K562 (cell line): Measurements from ENCODE around the gene HBG1. TPM values are rescaled to one million over a fixed set of nuclear protein-coding genes. Genes with fewer than 3 reads are reported as not detected.

Source experiments
- ATAC-seq: fragments of 200-7000 bp; cut with Tn5 transposase; 3 replicates; pipeline ENCODE4 v1.9.1; 2020; ENCODE audit warnings: moderate library complexity
- BruUV-seq: library from RNA; stranded (reverse); fragments of 400-500 nt; replicated peaks from 2 replicates; lab custom pipeline; 2021; lab: Mats Ljungman, UMichigan
- CTCF ChIA-PET: fragments of 300-600 bp; formaldehyde crosslinking; extraction: SDS; loops from one replicate; lab custom pipeline; 2021; ENCODE audit warnings: low intra/inter-chr PET ratio; lab: Yijun Ruan, JAX
- POLR2A ChIA-PET: fragments of 300-600, 350-650 bp; sonication (Branson Sonifier 250); formaldehyde crosslinking; extraction: SDS; loops from one replicate; lab custom pipeline; 2021; ENCODE audit warnings: antibody characterized with exemption, inconsistent platforms; lab: Yijun Ruan, JAX
- DNase-seq, 4 experiments: peaks; one replicate each; pipeline versions ENCODE4 v3.0.0 to v3.0.0-alpha.2; 2011 to 2018; ENCODE audit warnings: low spot score in 3 of 4, mixed read lengths in 3 of 4; ENCODE audit errors: extremely low read depth in 1 of 4
- FAIRE-seq: peaks from 2 replicates; lab custom pipeline; 2011; peaks lifted over from hg19 to GRCh38; lab: Jason Lieb, UNC
- H2AFZ ChIP-seq: 2 replicates; pipeline ENCODE4 v1.6.0; 2011; ENCODE audit warnings: low read depth, low read length, control low read depth, inconsistent platforms
- H3K27ac ChIP-seq: fragments of 200-600 bp; 3 replicates; pipeline ENCODE4 v1.8.0; 2011; ENCODE audit warnings: low read depth, mild to moderate bottlenecking, control low read depth, inconsistent platforms, low read length, moderate library complexity, mixed read lengths; ENCODE audit errors: extremely low read depth
- H3K27me3 ChIP-seq, 2 experiments: fragments of 300-600 bp in 1 of 2; 2 replicates in 1 of 2; 3 replicates in 1 of 2; pipeline versions ENCODE4 v1.6.0 to v1.8.0; 2011; ENCODE audit warnings: inconsistent platforms in 2 of 2, low read length in 2 of 2, mild to moderate bottlenecking in 1 of 2, mixed read lengths in 1 of 2, moderate library complexity in 1 of 2; ENCODE audit not compliant: control insufficient read depth in 2 of 2, insufficient read depth in 2 of 2
- H3K36me3 ChIP-seq: fragments of 300-600 bp; 3 replicates; pipeline ENCODE4 v1.8.0; 2011; ENCODE audit warnings: mild to moderate bottlenecking, low read length, inconsistent platforms; ENCODE audit not compliant: control insufficient read depth, insufficient read depth
- H3K4me1 ChIP-seq, 2 experiments: fragments of 200-600 bp in 1 of 2; replicated peaks in 1 of 2; 2 replicates in 1 of 2; 3 replicates in 1 of 2; pipeline versions ENCODE4 v1.5.1 to v1.8.0; 2011; ENCODE audit warnings: inconsistent platforms in 2 of 2, low read length in 2 of 2, mild to moderate bottlenecking in 1 of 2, mixed read lengths in 1 of 2, moderate library complexity in 1 of 2; ENCODE audit not compliant: control insufficient read depth in 2 of 2, insufficient read depth in 2 of 2
- H3K4me2 ChIP-seq: 2 replicates; pipeline ENCODE4 v1.6.1; 2011; ENCODE audit warnings: low read length, control low read depth, inconsistent platforms, mixed read lengths; ENCODE audit not compliant: insufficient read depth
- H3K4me3 ChIP-seq: fragments of 200-600 bp; sonication (generic), shearing (Covaris generic); 2 replicates; pipeline ENCODE4 v1.5.1; 2016; ENCODE audit warnings: control low read depth, inconsistent platforms
- H3K79me2 ChIP-seq: fragments of 200-600 bp; 3 replicates; pipeline ENCODE4 v1.8.0; 2011; ENCODE audit warnings: low read length, inconsistent platforms; ENCODE audit not compliant: control insufficient read depth, insufficient read depth
- H3K9ac ChIP-seq, 2 experiments: 2 replicates each; pipeline versions ENCODE4 v1.6.0 to v1.6.1; 2011; ENCODE audit warnings: low read depth in 2 of 2, low read length in 2 of 2, control low read depth in 1 of 2, inconsistent platforms in 1 of 2, mild to moderate bottlenecking in 1 of 2, mixed read lengths in 1 of 2; ENCODE audit not compliant: insufficient read depth in 1 of 2
- H3K9me1 ChIP-seq: one replicate; pipeline ENCODE4 v1.6.0; 2011; ENCODE audit warnings: inconsistent platforms, mild to moderate bottlenecking, low read length, moderate library complexity; ENCODE audit not compliant: control insufficient read depth, insufficient read depth
- H3K9me3 ChIP-seq: replicated peaks from 2 replicates; pipeline ENCODE4 v1.5.1; 2011; ENCODE audit warnings: low read depth, low read length, inconsistent platforms; ENCODE audit not compliant: control insufficient read depth, insufficient read depth
- H4K20me1 ChIP-seq: replicated peaks from 2 replicates; pipeline ENCODE4 v1.6.1; 2011; ENCODE audit warnings: low read length, inconsistent platforms, mixed read lengths; ENCODE audit not compliant: control insufficient read depth, insufficient read depth
- NBN ChIP-seq: fragments of 450-650 bp; IDR thresholded peaks from 2 replicates; pipeline ENCODE4 v1.6.1; 2016; ENCODE audit warnings: low read depth, mild to moderate bottlenecking
- NR1H2 ChIP-seq: sonication (generic); formaldehyde crosslinking; IDR thresholded peaks from 2 replicates; pipeline ENCODE4 v1.4.0; 2020; ENCODE audit warnings: mild to moderate bottlenecking, missing genetic modification reagents
- PHB ChIP-seq: fragments of 250-450 bp; sonication (Bioruptor Pico); IDR thresholded peaks from 2 replicates; pipeline ENCODE4 v1.5.0; 2021
- RREB1 ChIP-seq: fragments of 250-450 bp; sonication (Bioruptor Pico); IDR thresholded peaks from 2 replicates; pipeline ENCODE4 v1.4.0; 2020
- TSHZ1 ChIP-seq: fragments of 250-450 bp; sonication (Bioruptor Pico); IDR thresholded peaks from 2 replicates; pipeline ENCODE4 v1.4.0; 2020; ENCODE audit warnings: mild to moderate bottlenecking, moderate library complexity
- ZBED1 ChIP-seq: IDR thresholded peaks from 2 replicates; pipeline ENCODE4 v1.6.1; 2014
- ZNF280B ChIP-seq: fragments of 250-450 bp; sonication (Bioruptor Pico); IDR thresholded peaks from 2 replicates; pipeline ENCODE4 v1.5.1; 2021; ENCODE audit warnings: mild to moderate bottlenecking
- WGBS: fragments of 100-300 bp; shearing (Covaris generic); methylation state at CpG from one replicate; pipeline ENCODE4 v1.1.6; 2016; ENCODE audit warnings: low coverage, mixed read lengths; ENCODE audit not compliant: insufficient coverage; ENCODE audit errors: missing lambda C conversion rate; 5-methylcytosine and 5-hydroxymethylcytosine counted together
- in situ Hi-C: fragments of 300-500 bp; cut with MboI; formaldehyde crosslinking; loops from 4 replicates; pipeline ENCODE4 v1.15.0; 2018; ENCODE audit warnings: inconsistent platforms, mixed read lengths
- intact Hi-C: fragments of 100-400 bp; cut with micrococcal nuclease; formaldehyde crosslinking; loops from 2 replicates; pipeline ENCODE4 v1.14.2; 2022
- polyA plus RNA-seq, 8 experiments: library from polyadenylated mRNA; depleted of rRNA in 4 of 8; stranded (reverse) in 5 of 8; unstranded in 3 of 8; fragments of >200 nt; fragmentation: Nextera tagmentation in 2 of 8; fragmentation: Illumina TruSeq in 1 of 8; extraction: Ambion mirVana in 2 of 8; extraction: Trizol in 1 of 8; gene quantifications; 2 replicates each; pipeline versions ENCODE4 v1.2.1 to v1.2.3, GENCODE V29; 2011 to 2014; ENCODE audit warnings: inconsistent platforms in 1 of 8, missing spikeins in 1 of 8
- total RNA-seq, 7 experiments: library from RNA; depleted of rRNA in 6 of 7; stranded (reverse); fragments of >200 nt in 6 of 7; fragmentation: Illumina TruSeq in 2 of 7; extraction: Trizol in 2 of 7; gene quantifications; 2 replicates each; pipeline versions ENCODE4 v1.2.1 to v1.2.3, GENCODE V29; 2011 to 2021; ENCODE audit warnings: low replicate concordance in 1 of 7
- TF ChIP-seq, protein P1 (sequence below), 3 experiments: fragments of 200-800 bp in 1 of 3; sonication (Bioruptor generic) in 1 of 3; sonication (generic) in 1 of 3; formaldehyde crosslinking in 1 of 3; IDR thresholded peaks; 2 replicates each; pipeline versions ENCODE4 v1.6.1 to v1.8.0; 2016 to 2022; ENCODE audit warnings: mild to moderate bottlenecking in 2 of 3, missing compliant biosample characterization in 2 of 3, missing genetic modification characterization in 2 of 3, missing genetic modification reagents in 1 of 3
- TF ChIP-seq, protein P2 (sequence below): fragments of 450-650 bp; IDR thresholded peaks from 2 replicates; pipeline ENCODE4 v1.6.1; 2016

Gene HBG1
- total and polyA plus RNA-seq, 9 of the 15 experiments (the other 6 are each of a cell fraction or from before 2014, with no cell fraction given) = 1,066 to 16,338 (median 4,898) TPM

GRCh38 chr11:5230266-5230665, 19.4 kb downstream of the HBG1 start:
- Histone ChIP-seq H3K27ac (no peak overlapping the region), H3K4me2 (no peak overlapping the region), H3K9ac (no peak overlapping the region), H3K4me3 (no peak overlapping the region), H3K9me1 (no peaks in the 10 kb centered on the region), H3K27me3 (no peaks in the 10 kb centered on the region), H3K4me1 (peaks cover 16 to 29% of the 10 kb centered on the region in 2 experiments), H3K79me2 (no peaks in the 10 kb centered on the region; the same call in 2 of the 3 replicates), H4K20me1 (no peaks in the 10 kb centered on the region), H2AFZ (no peak overlapping the region), H3K36me3 (no peaks in the 10 kb centered on the region), H3K9me3 (no peaks in the 10 kb centered on the region)
- FAIRE-seq (no peak), ATAC-seq (no peak), DNase-seq (no peak)
- CTCF ChIA-PET = no interaction called here
- intact Hi-C loops = no loop called here
- in situ Hi-C loops = no loop called here
- 90% methylated on average over 1 of the region's 1 CpG for WGBS
- POLR2A ChIA-PET = interaction anchor here (1.2 to 1.6 kb wide), 2 partner anchors 10 to 12 kb away, joined by 5 read pairs; no protein-coding TSS in a partner anchor
- no TSS peak for BruUV-seq
- no peak for TF ChIP-seq NBN
- TF ChIP-seq, protein P1, sequence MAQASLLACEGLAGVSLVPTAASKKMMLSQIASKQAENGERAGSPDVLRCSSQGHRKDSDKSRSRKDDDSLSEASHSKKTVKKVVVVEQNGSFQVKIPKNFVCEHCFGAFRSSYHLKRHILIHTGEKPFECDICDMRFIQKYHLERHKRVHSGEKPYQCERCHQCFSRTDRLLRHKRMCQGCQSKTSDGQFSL (CRISPR knock-in tag; IDR thresholded peaks at IDR 0.05) = no peak
- TF ChIP-seq, protein P1 (tag; IDR thresholded peaks at IDR 0.05) = no peak
- no peak for TF ChIP-seq ZNF280B (CRISPR knock-in tag)
- TF ChIP-seq, protein P2, sequence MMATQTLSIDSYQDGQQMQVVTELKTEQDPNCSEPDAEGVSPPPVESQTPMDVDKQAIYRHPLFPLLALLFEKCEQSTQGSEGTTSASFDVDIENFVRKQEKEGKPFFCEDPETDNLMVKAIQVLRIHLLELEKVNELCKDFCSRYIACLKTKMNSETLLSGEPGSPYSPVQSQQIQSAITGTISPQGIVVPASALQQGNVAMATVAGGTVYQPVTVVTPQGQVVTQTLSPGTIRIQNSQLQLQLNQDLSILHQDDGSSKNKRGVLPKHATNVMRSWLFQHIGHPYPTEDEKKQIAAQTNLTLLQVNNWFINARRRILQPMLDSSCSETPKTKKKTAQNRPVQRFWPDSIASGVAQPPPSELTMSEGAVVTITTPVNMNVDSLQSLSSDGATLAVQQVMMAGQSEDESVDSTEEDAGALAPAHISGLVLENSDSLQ = no peak
- no peak for TF ChIP-seq TSHZ1 (CRISPR knock-in tag)
- no peak for TF ChIP-seq RREB1 (CRISPR knock-in tag)
- TF ChIP-seq NR1H2 = no peak
- no peak for TF ChIP-seq ZBED1
- no peak for TF ChIP-seq PHB
